ENCODE measurements around the gene IFI30.
"Not testable (repeated sequence)": the region's sequence is repeated elsewhere in the genome, so short reads cannot be mapped to it uniquely, and the experiment has no call there.

Gene IFI30

GRCh38 chr19:18203863-18204393, 30.3 kb downstream of the IFI30 start, which contains the start of gene RAB3A:
TSS of gene RAB3A (minus strand) at chr19:18204042. CDS start at chr19:18202740, 1,302 bp downstream.
- peak; percentile 100 for DNase-seq

- DNase-seq, result peak; percentile 95
These were observed 31.0 kb downstream of the IFI30 start for GRCh38 chr19:18204394-18205199.

DNA sequence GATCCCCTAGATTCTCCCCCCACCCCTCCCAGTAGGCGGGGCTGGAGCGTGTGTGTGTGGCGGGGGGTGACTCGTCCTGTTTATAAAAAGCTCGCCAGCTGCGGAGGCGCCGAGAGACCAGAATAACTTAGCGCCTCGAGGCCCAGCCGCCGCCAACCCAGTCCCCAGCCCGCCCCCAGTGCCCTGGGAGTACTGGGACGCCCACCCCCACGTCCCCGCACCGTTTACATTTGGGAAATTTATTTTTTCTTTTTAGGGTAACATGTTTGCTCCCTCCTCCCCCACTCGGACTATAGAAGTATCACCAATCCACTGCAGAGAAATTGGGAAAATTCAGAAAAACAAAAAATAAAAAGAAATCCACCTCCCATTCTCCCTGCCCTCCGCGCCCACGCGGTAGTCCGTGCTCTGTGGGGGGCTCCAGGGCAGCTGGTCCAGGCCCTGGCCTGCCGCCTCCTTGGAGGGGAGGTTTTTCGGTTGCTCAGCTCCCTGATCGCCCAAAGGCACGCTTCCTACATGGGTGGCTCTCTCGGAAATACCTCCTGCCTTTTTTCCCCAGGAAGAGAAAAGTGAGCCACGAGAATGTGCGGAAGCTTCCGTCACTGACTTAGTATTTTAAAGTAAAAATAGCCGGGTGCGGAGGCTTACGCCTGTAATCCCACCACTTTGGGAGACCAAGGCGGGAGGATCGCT, 31.7 kb downstream of the IFI30 start:
- peak; percentile 88 for DNase-seq

DNA sequence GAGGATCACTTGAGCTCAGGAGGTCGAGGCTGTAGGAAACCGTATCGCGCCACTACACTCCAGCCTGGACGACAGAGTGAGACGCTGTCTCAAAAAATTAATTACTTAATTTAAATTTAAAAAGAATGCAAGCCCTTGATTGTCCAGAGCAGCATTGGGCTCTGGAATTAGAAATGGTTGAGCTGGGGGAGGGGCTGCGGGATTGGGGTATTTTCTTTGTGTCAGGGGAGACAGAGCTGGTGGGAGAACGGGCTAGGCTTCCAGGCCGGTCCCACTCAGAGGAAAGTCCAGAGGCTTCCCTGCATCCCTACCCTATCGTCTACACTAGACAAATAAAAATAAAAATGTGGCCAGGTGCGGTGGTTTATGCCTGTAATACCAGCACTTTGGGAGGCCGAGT, 32.4 kb downstream of the IFI30 start:
- DNase-seq, result no peak

DNA sequence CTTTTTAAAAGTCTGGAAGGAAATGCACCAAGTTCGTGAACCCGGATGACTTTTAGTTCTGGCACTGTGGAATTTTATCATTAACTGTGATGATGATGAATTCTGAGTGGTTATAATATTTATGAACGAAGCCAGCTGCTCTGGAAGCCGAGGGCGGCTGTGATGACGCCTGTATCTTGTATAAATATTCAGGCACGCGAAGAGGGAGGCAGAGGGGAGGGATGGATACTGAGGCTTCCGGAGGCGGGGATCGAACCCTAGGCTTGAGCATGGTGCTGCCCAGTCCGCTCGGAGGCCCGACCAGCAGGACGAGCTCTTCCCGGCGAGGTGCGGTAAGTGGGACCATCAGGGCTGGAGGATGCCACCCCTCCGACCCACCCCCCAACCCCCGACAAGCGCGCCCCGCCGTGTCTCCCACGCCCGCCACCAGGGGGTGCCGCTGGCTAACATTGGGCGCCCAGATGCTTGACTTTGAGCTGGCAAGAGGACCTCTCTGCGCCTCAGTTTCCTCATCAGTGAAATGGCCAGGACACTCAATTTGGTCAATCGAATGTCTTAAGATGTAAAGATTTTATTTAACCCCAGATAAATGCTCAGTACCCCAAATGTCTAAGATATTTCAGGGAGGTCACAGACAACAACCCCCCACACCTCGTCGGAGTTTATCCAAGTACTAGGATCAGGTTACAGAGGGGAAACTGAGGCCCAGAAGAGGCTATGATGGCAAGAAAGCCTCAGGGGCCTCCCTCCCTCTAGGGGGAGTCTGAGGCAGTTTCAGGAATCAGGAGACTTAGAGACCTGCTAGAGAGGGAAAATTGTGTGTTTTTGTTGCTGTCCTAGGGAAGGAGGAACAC, 34.7 kb downstream of the IFI30 start:
- peak; percentile 37 for DNase-seq

DNA sequence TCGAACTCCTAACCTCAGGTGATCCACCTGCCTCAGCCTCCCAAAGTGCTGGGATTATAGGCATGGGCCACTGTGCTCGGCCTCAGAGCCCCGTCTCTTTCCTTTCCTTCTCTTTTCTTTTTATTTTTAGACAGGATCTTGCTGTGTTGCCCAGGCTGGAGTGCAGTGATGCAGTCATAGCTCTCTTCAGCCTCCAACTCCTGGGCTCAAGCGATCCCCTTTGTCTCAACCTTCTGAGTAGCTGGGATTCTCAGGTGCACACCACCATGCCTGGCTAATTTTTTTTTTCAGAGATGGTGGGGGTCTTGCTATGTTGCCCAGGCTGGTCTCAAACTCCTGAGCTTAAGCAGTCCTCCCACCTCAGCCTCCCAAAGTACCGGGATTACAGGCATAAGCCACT, 36.3 kb downstream of the IFI30 start:
- not testable (repeated sequence) for DNase-seq

DNA sequence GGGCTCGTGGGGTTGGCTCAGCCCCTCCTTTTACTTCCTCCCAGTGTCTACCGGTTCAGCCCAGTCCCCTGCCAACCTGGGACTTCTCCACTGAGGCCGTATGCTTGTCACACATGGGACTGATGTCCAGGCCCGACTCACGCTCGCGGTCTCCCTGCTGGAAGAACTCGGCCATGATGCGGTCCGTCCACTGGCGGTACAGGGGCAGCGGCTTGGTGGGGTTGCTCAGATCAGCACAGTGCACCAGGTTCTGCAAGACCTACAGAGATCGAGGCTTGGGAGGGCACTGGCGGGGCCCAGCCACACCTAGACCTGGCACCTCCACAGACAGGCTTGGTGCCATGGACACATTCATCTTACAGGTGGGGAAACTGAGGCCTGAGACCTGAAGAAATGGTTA, 38.1 kb downstream of the IFI30 start:
- no peak for DNase-seq

- no peak for DNase-seq
These were observed 41.3 kb downstream of the IFI30 start for GRCh38 chr19:18214779-18215433.

GRCh38 chr19:18216789-18217188, 43.2 kb downstream of the IFI30 start:
- DNase-seq, result no peak

DNA sequence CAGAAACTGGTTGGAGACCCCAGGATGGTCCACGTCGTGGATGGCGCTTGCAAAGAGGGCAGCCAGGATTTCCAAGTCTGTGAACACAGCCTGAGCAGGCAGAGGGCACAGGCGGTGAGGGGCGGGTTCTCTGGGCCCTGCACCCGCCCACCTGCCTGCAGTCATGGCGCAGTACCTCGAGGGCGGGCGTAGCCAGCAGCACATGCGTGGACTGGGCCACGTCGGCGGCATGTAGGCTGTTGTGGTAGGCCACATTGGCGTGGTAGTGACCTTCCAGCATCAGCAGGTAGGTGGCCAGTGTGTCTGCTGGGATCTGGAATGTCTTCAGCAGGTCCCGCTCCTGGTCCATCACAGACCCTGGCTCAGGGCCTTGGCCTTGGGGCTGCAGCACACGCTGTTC, 44.5 kb downstream of the IFI30 start:
- DNase-seq, result no peak

- no peak for DNase-seq
These were observed 45.0 kb downstream of the IFI30 start for GRCh38 chr19:18218600-18218999.

DNA sequence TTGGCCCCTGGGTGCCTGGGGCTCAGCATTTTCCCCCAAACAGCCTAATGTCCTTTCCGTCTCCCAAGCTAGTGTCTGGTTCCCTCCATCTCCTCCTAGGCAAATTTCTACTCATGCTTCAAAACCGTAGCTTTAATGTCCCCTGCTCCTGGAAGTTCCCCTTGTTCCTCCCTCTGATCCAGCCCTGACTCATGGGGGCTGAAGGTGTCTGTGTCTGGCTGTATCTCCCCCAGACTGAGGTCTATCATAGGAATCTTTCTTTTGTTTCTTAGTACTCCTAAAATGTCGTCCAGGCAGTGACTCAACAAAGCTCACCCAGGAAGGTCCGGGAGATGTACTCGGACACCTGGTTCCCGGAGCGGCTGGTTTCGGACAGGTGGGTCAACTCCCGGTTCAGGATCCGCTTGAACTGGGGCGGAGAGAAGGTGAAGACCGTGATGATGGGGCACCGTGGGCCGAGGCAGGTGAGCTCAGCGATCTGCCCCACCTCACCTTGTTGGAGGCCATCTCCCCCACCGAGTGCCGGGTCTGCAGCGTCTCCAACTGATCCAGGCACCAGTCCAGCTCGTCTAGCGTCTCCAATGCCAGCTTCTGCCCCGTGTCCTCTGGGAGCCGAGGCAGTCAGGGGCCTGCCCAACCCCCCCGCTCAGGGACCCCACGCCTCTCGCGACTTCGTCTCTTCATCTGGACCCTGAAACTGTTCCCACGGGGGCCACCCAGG, 46.5 kb downstream of the IFI30 start:
- DNase-seq, result no peak

- no peak for DNase-seq
These were observed 47.1 kb downstream of the IFI30 start for GRCh38 chr19:18220632-18221275.

- DNase-seq, result no peak
These were observed 48.5 kb downstream of the IFI30 start for GRCh38 chr19:18221815-18222725.

DNA sequence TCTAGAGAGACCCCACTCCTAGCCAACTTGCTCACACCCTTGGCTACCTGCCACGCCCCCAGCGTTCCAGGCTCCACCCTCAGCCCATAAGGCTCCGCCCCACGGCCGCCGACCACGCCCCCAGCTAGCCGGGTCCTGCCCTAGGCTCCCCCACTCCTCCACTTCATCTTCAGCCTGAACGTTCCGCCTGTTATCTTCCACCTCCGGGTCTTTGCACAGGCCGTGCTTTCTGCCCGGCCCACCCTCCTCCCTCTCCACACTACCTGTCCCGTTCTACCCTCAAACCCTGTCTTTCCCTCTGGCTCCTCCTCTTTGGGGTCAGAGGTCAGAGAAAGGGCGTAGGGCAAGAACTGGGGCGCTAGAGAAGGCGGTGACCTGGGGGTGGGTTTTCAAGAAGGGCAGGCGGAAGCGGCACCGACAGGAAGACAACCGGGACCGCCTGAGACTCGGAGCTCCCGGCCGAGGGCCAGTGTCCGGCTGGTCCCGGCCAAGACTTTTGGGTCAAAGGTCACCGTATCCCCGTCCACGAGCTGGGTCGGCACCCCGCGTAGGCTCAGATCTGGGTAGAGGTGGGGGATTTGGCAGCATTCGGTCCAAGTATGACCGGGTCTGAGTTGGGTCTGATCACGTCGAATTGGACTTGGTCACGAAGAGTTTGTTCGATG, 50.4 kb downstream of the IFI30 start:
- DNase-seq, result peak; percentile 42

DNA sequence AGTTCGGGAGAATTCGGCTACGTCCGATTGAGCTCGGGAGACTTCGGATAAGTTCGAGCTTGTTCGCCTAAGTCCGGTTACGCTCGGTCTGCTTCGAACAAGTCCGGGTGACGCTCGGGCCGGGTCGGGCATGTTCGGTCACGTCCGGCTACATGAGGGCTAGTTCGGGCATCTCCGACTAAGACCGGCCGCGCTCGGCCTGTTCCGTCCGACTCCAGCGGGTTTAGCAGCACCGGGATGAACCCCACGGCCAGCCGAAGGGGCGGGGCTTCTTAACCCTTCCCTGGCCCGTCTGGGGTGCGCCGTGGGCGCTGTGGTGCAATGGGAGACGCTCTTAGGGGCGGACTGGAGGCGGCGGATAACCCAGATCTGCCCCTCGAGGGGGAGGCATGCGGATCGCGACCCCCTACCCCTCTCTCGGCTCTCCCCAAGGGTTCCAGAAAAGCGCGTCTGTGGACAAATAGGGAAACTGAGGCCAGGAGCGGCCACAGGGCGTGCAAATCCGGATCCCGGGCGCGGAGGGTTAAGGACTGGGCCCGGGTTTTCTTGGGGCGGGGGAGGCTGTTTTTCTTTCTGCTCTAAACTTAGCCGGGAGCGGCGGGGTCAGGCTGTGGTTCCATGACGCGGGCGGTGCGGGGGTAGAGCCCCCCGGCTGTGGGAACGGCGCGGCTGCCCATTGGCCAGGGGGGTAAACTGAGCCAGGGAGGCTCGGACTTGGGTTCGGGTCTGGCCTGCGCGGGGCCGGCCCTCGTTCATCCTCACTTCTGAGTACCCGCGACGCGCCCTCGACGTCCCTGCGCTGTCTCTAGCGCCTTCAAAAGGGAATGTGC, 51.1 kb downstream of the IFI30 start:
- DNase-seq, result peak; percentile 99

- no peak for DNase-seq
These were observed 51.7 kb downstream of the IFI30 start for GRCh38 chr19:18225355-18225701.

DNA sequence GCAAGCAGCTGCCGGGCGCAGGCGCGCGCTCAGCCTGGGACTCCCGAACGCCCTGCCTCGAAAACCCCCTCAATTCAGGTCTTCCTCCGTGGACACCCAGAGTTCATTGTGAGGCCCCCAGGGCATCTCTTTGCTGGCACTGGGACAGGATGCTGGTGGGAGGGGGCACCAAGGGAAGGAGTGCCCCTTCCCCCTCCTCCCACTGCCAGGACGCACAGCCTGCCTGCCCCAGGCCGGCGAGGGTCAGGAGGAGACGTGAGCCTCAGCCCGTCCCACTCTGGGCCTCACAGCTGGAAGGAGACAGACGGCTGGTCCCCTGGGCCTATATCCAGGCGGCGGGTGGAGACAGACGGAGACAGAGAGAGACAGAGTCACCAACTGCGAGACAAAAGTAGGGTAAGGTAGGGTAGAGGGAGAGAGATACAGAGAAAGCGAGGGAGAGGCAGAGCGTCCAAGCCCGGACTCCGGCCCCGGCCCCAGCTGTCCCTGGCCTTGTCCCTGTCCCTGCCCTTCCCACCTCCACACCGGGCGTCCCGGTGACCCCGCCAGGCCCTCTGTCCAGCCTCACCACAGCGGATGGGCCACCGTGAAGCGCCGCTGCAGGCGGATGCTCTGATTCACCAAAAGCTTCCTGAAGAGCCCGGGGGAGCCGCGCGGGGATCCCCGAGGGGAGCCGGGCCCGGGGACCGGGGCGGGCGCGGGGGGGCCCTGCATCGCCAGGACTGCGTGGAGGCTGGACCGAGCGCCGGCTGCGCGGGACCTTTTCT, 52.3 kb downstream of the IFI30 start, which contains the start of gene PDE4C:
TSS of gene PDE4C (minus strand) at position 737 of the 767 bp plus-strand sequence. CDS start at position 714, 23 bp downstream.
- peak; percentile 44 for DNase-seq
